ENCODE measurements around the gene TBCD. TPM values are rescaled to one million over a fixed set of nuclear protein-coding genes. Genes with fewer than 3 reads are reported as not detected.

The TBCD gene
- total RNA-seq, 1 donor from 2014 or later, result 104 TPM

GRCh38 chr17:82888583-82889495 lies 137.0 kb downstream of the TBCD start:
- DNase-seq (ENCODE audit: extremely low spot score, unreplicated experiment), result no peak
- no peaks in the 10 kb centered on the region for H3K27me3 Mint-ChIP-seq
- peak overlapping the region; percentile 96 for H3K27ac Mint-ChIP-seq
- H3K4me3 Mint-ChIP-seq, result peak overlapping the region; percentile 78
- H3K9me3 Mint-ChIP-seq, result no peaks in the 10 kb centered on the region
- no peak for TF ChIP-seq CTCF (conservative IDR thresholded peaks at IDR 0.05)
- peaks cover 64% of the 10 kb centered on the region for H3K4me1 Mint-ChIP-seq (ENCODE audit: unreplicated experiment)
- H3K36me3 Mint-ChIP-seq, result peaks cover 15% of the 10 kb centered on the region

- H3K4me1 Mint-ChIP-seq (ENCODE audit: unreplicated experiment), result peaks cover 65% of the 10 kb centered on the region
- TF ChIP-seq CTCF (conservative IDR thresholded peaks at IDR 0.05), result no peak
- peak overlapping the region; percentile 78 for H3K4me3 Mint-ChIP-seq
- peaks cover 21% of the 10 kb centered on the region for H3K36me3 Mint-ChIP-seq
- no peaks in the 10 kb centered on the region for H3K27me3 Mint-ChIP-seq
- peak overlapping the region; percentile 96 for H3K27ac Mint-ChIP-seq
- H3K9me3 Mint-ChIP-seq, result no peaks in the 10 kb centered on the region
- DNase-seq (ENCODE audit: extremely low spot score, unreplicated experiment), result no peak
Measured at GRCh38 chr17:82889496-82890338, 137.9 kb downstream of the TBCD start.

GRCh38 chr17:82890339-82890730 lies 138.5 kb downstream of the TBCD start:
- Mint-ChIP-seq H3K4me1 (ENCODE audit: unreplicated experiment) (peaks cover 59% of the 10 kb centered on the region), H3K4me3 (no peak overlapping the region), H3K27ac (peak overlapping the region; percentile 96)

GRCh38 chr17:82890926-82891678 lies 139.2 kb downstream of the TBCD start:
- no peaks in the 10 kb centered on the region for H3K9me3 Mint-ChIP-seq
- H3K36me3 Mint-ChIP-seq, result peaks cover 21% of the 10 kb centered on the region
- H3K4me3 Mint-ChIP-seq, result no peak overlapping the region
- TF ChIP-seq CTCF (conservative IDR thresholded peaks at IDR 0.05), result no peak
- peak overlapping the region; percentile 42 for H3K27ac Mint-ChIP-seq
- no peak for DNase-seq (ENCODE audit: extremely low spot score, unreplicated experiment)
- H3K4me1 Mint-ChIP-seq (ENCODE audit: unreplicated experiment), result peaks cover 54% of the 10 kb centered on the region
- H3K27me3 Mint-ChIP-seq, result no peaks in the 10 kb centered on the region

More at GRCh38 chr17:82890339-82890730, 138.5 kb downstream of the TBCD start:
- no peak for TF ChIP-seq CTCF (conservative IDR thresholded peaks at IDR 0.05)
- Mint-ChIP-seq H3K27me3 (no peaks in the 10 kb centered on the region), H3K36me3 (peaks cover 21% of the 10 kb centered on the region), H3K9me3 (no peaks in the 10 kb centered on the region)
- DNase-seq (ENCODE audit: extremely low spot score, unreplicated experiment), result no peak

GRCh38 chr17:82891911-82892310 lies 140.0 kb downstream of the TBCD start:
- TF ChIP-seq CTCF (conservative IDR thresholded peaks at IDR 0.05), result no peak
- Mint-ChIP-seq H3K36me3 (peaks cover 23% of the 10 kb centered on the region), H3K4me1 (ENCODE audit: unreplicated experiment) (peaks cover 51% of the 10 kb centered on the region), H3K4me3 (no peak overlapping the region), H3K9me3 (no peaks in the 10 kb centered on the region), H3K27me3 (no peaks in the 10 kb centered on the region), H3K27ac (no peak overlapping the region)
- DNase-seq (ENCODE audit: extremely low spot score, unreplicated experiment), result no peak

Data from type B pancreatic cell (in vitro differentiated cells).